OCI-M2 (cell line): ENCODE results near the gene CD1C.
"Not testable (repeated sequence)": the region's sequence is repeated elsewhere in the genome, so short reads cannot be mapped to it uniquely, and the experiment has no call there.

Source experiments
- DNase-seq: peaks from one replicate; lab custom pipeline; 2025; ENCODE audit not compliant: unreplicated experiment; lab: John Stamatoyannopoulos, UW

The CD1C gene

GRCh38 chr1:158289811-158290210 is at the start of gene CD1C:
CD1C (plus strand) TSS chr1:158289923; CDS start chr1:158290065, 142 bp downstream.
- DNase-seq, result no peak

GRCh38 chr1:158246650-158247049 is 43.1 kb upstream of the CD1C start:
- DNase-seq, result no peak

DNA sequence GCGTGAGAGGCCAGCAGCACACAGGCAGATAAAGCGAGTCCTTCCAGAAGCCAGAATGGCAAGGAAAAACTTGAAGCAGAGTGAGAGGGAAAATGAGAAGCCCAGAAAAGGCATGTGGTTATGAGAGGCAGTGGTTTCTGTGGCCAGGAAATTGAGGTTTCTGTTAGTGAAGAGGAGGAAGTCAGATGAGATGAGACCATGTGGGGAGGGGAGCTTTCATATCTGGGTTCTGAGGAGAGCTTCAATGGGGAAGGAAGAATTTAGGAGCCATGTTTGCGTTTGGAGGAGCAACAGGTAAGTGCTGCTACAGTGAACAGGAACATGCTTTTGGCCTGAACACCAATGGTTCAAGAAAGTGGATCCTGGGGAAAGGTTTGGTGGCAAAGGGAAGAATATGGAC is 41.6 kb upstream of the CD1C start:
- DNase-seq, result peak; percentile 15

- DNase-seq, result no peak
These were observed 41.0 kb upstream of the CD1C start for GRCh38 chr1:158248771-158249170.

DNA sequence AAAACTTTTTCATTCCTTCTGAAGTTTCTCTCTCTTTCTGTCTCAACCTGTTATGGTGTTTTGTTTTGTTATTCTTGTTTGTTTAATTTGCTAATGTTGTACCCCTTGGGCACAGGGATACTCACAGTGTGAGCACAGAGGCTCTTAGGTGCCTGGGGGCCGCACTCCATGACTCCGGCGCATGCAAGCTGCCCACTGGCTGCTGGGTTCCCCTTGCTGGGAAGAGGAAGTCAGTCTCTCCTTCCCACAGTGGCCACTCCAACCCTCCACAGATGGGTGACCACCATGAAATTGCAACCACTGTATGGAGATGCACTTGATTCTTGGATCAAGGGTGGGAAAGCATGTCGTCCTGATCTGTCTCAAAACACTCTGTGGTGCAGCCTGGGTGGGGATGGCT is 40.1 kb upstream of the CD1C start:
- no peak for DNase-seq

DNA sequence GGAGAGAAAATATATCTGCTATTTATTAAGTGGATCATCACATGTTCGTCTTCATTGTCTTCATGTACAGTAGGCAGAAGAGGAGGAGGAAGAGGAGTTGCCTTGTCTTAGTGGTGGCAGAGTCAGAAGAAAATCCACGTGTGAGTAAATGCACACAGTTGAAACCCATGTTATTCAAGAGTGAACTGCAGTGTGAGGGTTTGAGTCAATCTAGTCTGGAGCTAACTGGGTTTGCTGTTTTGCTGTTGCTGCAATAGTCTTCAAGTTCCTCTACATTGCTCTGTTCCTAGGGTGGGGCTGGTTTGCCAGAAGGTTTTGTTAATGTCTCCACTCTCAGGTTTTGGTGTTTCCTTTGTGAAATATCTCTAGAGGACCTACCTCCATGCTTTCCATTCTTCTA is 38.6 kb upstream of the CD1C start:
- no peak for DNase-seq

DNA sequence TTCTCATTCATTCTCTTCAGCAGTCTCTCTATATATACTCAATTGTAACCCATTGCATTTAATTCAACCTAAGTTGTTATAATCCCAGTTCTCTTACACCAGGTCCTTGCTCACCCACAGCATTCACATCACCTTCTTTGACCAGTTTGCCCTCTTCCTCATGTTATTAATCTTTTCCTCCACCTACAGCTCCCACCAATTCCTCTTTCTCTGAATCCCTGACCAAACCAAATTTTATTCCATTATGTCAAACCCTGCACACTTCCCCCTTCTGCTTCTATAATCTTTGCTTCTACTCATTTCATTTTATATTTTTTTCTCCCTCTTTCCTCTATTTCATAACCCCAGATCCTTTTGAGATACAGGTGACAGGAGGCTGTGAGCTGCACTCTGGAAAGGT is 34.1 kb upstream of the CD1C start:
- no peak for DNase-seq

GRCh38 chr1:158256747-158257146 is 33.0 kb upstream of the CD1C start:
- DNase-seq, result not testable (repeated sequence)

- no peak for DNase-seq
These were observed 31.8 kb upstream of the CD1C start for GRCh38 chr1:158257888-158258287.

DNA sequence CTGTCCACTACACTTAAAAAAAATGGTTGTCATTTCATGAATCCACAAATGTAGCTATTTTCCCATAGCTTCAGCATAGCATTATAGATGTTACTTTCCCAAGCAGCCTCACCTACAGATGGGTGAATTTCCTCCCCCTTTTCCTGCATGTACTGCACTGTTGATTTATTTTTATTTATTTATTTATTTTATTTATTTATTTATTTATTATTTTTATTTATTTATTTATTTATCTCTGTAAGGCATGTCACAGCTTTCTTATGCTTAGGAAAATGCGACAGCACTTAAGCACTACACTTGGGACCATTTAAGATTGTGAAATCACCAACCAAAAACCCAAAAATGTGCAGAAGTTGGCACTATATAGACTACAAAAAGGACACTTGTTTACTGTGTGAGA is 30.6 kb upstream of the CD1C start:
- no peak for DNase-seq

DNA sequence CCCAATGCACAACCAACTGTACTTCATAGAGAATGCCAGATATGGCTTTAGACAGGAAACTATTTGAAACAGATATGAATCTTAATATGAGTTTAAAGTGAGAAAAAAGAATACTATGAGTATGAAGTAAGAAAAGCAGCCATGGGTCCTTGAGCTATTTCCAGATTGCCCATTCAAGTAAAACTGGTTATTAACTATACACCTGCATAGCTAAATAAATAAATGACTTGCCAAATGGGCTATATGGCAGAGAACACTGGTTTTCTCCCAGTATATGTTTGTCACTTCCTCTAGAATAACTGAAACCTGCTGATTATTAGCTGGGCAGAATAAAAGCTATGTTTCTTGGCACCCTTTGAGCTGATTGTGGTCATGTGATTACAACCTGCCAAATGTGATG is 17.0 kb upstream of the CD1C start:
- DNase-seq, result no peak

- DNase-seq, result no peak
These were observed 14.9 kb upstream of the CD1C start for GRCh38 chr1:158274797-158275196.

DNA sequence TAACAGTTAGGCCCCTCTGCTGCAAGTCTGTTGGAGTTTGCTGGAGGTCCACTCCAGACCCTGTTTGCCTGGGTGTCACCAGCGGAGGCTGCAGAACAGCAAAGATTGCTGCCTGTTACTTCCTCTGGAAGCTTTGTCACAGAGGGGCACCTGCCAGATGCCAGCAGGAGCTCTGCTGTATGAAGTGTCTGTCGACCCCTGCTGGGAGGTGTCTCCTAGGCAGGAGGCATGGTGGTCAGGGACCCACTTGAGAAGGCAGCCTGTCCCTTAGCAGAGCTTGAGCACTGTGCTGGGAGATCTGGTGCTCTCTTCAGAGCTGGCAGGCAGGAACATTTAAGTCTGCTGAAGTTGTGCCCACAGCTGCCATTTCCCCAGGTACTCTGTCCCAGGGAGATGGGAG is 7.3 kb upstream of the CD1C start:
- DNase-seq, result not testable (repeated sequence)

- DNase-seq, result no peak
These were observed 5.8 kb upstream of the CD1C start for GRCh38 chr1:158283965-158284364.

- peak; percentile 79 for DNase-seq
These were observed 3.9 kb upstream of the CD1C start for GRCh38 chr1:158285756-158286241.

- DNase-seq, result no peak
These were observed 3.2 kb upstream of the CD1C start for GRCh38 chr1:158286487-158286886.

DNA sequence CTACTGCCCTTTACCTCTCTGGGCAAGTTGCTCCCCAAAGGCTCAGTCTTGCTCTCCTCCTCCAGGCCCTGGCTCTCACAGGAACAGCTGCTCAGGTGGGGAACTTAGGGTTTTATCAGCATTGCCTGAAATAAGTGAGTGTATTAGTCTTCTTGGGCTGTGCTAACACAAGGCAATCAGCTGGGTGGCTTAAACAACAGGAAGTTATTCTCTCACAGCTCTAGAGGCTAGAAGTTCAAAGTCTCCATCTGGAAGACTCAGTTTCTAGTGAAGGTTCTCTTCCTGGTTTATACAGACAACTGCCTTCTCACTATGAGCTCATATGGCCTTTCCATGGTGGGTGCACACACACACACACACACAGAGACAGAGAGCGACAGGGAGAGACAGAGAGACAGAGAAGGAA is 2.8 kb upstream of the CD1C start:
- DNase-seq, result no peak

- no peak for DNase-seq
These were observed 660 bp downstream of the CD1C start for GRCh38 chr1:158290321-158290844.

- DNase-seq, result no peak
These were observed 6.1 kb downstream of the CD1C start for GRCh38 chr1:158295791-158296190.

DNA sequence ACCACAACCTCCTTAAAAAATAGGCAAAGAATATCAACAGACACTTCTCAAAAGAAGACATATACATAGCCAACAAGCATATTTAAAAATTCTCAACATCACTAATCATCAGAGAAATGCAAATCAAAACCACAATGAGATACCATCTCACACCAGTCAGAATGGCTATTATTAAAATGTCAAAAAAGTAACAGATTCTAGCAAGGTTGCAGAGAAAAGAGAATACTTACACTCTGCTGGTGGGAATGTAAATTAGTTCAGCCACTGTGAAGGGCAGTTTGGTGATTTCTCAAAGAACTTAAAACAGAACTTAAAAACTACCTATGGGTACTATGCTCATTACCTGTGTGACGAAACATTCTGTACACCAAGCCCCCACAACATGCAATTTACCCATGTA is 20.9 kb downstream of the CD1C start:
- DNase-seq, result no peak

- DNase-seq, result no peak
These were observed 21.3 kb downstream of the CD1C start for GRCh38 chr1:158311066-158311465.

DNA sequence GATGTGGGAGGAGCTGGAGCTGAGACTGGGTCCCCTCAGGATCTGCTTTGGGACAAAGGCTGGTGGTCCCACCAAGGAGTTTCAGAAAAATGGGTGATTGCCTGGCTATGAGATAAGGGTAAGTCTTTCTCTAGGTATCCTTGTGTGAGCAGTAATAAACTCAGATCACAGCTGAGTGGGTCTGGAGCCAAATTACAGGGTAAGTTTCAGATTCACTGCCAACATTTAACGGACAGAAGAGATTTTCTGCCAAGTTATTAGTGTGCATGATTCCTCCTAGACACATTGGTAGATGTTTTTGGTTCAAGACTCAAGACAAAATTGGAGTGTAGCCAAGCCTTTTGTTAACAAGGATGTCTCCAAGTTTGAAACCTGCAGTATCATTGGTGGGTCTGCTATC is 34.1 kb downstream of the CD1C start:
- no peak for DNase-seq

DNA sequence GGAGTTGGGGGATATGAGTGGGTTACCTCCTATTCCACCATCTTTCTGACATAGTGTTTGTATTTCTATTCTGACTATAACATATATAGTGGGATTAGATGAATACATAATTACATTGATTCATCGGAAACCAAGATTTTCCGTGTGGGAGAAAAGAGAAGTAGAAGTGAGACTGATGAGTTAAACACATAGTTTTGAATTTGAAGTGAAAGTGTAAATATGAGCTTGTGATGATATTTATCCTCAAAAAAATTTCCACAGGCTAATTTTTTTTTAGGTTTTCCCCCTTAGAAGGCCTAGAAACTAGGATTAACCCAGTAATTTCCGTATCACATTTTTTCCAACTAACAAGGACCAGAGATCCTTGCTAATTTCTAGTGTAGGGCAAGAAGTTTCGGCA is 34.7 kb downstream of the CD1C start:
- no peak for DNase-seq

DNA sequence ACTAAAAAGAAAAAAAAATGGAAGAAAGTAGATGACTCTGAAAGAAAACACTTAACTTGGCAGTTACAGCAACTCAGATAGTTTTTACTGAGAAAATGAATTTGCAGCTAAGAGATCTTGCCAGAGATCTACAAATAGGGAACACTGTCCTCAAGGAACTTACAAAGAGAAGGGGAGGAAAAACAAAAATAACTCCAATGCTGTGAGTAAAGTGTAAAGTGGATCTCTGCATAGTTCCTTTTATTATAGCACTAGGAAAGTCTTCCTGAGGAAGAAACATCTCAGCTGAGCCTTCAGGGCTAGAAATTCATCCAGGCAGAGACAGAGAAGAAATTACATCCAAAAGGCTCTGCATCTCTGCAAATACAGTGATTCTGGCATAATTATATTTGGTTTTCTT is 37.8 kb downstream of the CD1C start:
- DNase-seq, result no peak
